Measurements from ENCODE around the gene TFDP2.
"Not testable (repeated sequence)": the region's sequence is repeated elsewhere in the genome, so short reads cannot be mapped to it uniquely, and the experiment has no call there.

TFDP2 gene

DNA sequence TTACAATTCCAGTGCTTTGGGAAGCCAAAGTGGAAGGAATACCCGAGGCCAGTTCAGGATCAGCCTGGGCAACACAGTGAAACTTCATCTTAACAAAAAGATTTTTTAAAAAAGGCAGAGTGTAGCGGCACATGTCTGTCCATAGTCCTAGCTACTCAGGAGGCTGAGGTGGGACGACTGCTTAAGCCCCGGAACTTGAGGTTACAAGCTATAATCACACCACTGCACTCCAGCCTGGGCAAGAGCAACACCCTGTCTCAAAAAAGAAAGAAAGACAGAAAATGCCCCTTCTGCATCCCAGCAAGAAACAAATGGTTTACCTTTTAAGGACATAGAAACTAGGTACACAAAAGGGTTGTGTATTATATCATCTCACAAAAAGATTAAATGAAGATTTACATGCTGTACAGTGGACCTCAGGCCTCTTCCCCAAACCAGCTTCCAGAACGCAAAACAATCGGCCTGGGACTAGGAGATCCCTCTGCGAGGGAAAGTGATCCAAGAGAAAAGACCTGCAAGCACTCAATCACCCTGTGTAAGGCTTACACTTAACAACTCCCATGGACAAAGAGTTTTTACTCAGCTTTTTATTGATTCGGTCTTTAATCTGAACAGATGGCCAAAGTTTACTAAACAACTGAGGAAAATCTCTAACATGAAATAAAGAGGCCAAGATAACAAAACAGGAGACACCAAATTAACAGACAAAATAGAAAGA lies 21.2 kb downstream of the TFDP2 start:
- DNase-seq, result no peak

DNA sequence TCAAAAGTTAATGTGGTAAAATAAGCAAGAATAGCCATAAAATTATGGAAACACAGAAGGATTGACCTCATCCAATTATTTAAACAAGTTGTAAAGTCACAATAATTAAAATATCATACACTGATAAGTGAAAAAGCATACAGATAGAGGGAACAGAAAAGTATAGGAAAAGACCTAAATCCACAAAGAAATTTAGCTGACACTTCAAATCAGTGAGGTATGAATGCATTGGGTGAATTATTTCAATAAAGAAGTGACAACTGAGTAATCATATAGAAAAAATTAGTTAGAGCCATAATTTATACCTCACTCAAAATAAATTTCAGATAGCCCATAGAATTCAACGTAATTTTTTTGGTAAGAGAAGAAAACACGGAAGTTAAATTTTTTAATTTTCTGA lies 25.1 kb downstream of the TFDP2 start:
- DNase-seq, result no peak

DNA sequence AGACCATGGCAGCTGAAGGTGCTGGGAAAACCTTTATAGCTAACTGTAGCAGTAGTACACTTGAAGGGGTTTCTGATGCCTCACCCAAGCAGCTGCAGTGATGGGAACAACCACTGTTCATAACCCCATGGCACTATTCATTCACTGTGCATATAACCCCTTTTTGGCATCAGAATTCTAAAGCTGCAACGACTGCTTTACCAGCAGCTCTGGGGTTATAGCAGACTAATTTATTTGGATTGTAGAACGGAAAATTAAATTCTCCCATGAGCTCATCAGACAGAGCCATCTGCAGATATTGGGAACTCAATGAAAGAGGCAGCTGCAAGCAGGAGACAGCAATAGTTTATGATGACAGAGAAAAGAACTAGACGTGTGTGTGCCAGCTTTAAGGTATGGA lies 28.6 kb downstream of the TFDP2 start:
- no peak for DNase-seq

DNA sequence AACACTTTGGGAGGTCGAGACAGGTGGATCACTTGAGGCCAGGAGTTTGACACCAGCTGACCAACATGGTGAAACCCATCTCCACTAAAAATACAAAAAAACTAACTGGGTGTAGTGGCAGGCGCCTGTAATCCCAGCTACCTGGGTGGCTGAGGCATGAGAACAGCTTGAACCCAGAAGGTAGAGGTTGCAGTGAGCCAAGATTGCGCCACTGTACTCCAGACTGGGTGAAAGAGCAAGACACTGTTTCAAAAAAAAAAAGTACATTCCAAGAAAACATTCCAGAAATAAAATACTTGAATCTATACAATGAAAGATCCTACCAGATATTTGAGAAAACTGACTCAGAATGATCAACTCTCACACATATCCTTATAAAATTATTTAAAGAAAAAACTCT lies 30.4 kb downstream of the TFDP2 start:
- no peak for DNase-seq

DNA sequence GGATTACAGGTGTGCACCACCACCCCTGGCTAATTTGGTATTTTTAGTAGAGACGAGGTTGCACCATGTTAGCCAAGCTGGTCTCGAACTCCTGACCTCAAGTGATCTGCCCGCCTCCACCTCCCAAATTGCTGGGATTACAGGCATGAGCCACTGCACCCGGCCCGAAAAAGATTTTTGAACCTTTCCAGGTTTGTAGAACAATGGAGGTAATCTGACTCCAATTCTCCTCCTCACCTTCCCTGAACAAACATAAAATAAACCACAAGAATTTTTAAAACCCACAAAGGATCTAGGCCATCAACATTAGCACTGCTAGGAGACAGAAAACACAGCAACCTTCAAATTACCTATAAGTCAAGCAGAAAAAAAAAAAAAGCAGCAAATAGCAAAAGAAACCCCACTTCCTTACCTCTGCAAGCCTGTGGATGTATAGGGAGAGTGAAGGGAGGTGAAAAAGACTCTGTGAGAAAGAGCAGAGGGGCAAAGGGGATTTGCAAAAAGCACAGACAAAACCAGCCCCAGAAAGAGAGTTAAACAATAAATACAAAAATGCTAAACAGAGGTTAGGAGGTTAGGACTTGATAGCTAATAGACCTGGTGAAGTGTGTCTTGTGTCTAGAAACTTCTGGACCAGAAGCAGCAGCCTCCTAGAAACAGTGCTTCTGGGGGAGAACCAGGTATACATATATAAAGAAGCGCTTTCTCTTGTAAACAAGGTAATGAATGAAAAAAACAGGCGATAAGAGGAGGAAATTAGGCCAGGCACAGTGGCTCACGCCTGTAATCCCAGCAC lies 32.1 kb downstream of the TFDP2 start:
- DNase-seq, result peak; percentile 29

DNA sequence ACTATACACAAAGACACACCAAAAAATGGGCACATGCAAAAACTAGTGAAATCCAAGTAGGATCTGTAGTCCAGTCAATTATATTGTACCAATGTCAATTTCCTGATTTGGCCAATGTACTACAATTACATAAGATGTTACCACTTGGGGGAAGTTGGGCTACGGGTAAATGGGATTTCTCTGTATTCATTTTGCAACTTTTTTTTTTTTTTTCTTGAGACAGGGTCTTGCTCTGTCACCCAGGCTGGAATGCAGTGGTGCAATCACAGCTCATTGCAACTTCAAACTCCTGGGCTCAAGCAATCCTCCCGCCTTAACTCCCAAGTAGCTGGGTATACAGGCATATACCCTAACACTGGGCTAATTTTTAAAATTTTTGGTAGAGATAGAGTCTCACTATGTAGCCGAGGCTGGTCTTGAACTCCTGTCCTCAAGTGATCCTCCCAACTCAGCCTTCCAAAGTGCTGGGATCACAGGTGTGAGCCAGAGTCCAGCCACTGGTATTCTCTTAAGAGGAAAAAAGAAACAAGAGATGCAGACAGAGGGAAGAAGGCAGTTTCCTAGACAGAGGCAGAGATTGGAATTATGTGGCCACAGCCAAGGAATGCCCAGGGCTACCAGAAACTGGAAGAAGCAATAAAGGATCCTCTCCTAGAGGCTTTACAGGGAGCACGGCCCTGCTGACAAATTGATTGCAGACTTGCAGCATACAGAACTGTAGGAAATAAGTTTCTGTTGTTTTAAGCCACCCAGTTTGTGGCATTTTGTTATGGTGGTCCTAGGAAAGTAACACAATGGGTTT lies 33.3 kb downstream of the TFDP2 start:
- DNase-seq, result no peak

DNA sequence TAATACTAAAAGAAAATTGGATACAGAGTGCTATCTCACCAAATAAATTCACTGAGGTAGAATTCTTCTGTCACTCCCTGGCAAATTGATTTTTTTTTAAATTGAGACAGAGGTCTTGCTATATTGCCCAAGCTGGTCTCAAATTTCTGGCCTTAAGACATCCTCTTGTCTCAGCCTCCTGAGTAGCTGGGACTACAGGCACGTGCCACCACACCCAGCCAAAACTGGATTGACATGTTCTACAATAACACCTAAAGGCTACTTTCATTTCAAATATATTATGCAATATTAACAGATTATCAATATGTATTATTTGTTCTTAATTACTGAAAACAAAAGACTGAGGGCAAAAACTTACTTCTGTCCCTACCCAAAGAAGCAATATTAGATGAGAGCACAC lies 36.7 kb downstream of the TFDP2 start:
- DNase-seq, result no peak

DNA sequence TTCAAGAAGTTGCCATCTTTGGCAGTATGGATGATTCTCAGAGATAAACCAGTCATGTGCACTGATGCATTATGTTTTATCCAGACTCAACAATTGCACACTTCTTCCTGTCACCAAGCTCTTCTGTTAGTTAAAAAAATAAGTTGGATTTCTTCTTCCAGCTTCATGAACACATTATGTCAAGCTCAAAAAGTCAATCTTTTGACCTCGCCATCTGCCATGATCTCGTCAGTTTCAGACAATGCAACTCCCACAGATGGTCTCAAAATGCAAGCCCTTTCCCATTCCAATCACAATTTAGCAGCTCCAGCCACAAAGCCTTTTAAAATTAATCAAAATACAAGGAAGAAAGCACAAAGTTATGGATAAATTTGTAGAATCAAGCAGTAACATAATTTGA lies 42.8 kb downstream of the TFDP2 start:
- no peak for DNase-seq

DNA sequence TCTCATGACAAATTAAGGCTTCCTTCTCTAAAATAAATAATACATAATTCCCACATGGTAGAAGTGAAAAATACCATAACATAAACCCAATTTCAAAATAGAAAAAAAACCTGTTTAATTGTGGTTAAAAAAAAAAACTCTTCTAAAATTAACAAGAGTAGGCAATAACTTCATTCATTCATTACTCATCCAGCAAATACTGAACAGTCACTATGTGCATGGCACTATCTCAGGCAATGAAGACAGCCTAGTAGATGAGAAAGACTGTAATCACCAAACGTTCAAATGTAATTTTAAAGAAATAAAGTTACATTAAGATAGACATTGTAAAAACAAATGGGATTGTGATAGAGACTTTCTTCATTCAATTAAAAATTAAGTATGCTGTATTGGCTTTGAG lies 43.4 kb downstream of the TFDP2 start:
- no peak for DNase-seq

DNA sequence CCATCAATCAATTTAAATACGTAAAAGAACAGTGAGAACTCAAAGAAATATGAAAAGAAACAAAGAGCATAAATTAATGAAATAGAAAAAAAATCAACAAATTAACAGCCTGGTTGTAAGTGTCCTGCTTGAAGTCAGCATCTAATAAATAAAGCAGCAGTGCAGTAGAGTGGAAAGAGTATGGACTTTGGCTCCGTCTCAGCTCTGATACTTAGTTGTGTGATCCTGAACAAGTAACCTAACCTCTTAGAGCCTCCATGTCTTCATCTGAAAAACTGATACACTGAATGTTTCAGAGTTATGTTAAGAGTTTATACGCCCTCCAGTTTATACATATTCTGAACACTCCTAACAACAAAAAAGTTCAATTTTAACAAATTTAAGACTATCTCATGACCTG lies 44.6 kb downstream of the TFDP2 start:
- DNase-seq, result no peak

DNA sequence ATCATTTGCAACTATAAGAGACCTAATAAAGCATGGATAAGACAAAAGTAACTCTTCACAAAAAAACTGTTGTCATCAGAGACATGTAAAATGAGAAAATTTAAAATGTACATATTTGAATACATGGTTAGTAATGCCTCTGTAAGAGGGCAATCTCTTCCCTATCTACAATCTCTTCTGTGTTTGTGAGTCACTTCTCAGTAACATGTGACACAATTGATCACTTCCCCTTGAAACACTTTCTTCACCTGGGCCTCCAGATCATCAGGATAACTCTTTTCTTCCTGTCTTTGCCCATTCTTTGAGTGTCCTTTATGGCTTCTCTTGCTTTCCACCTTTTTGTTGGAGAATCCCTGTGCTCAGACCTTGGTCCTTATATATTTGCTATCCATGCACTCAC lies 50.4 kb downstream of the TFDP2 start:
- no peak for DNase-seq

DNA sequence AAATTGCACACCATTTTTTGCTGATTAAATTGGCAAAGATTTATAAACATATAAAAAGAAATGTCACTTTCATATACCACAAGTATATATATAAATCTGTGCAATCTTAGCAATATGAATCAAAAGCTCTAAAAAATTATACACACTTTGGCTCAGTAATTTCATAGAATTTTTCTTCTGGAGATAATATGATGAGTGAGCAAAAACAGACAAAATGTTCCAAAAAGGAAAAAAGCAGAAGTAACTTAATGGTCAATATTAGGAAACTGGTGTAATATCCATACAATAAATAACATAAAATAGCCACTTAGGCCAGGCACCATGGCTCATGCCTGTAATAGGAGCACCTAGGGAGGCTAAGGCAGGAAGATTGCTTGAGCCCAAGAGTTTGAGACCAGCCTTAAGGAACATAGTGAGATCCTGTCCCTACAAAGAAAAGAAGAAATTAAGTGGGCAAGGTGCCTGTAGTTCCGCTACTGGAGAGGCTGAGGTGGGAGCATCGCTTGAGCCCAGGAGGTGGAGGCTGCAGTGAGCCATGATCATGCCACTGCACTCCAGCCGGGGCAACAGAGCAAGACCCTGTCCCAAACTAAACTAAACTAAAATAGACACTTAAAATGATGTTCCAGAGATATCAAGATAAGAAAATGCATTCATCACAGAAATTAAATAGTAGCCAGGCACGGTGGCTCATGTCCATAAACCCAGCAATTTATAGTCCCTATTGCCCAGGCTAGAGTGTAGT lies 52.1 kb downstream of the TFDP2 start:
- DNase-seq, result no peak

DNA sequence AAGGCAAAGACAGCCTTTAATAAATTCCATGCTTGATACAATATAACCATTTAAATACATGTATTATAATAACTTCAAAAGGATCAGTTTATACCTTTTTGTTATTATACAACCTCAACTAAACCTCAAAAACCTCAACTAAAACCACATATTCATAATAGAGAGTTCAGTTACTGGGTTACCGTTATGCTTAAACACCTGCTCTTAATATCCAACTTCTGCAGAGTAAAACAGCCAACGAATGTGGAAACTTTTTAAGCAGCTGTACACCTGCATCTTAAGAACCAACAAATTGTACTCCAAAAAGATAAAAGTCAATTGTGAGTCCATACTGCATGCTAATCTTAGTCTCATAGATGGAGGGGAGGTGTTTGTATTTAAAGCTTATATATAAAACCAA lies 53.5 kb downstream of the TFDP2 start:
- DNase-seq, result no peak

DNA sequence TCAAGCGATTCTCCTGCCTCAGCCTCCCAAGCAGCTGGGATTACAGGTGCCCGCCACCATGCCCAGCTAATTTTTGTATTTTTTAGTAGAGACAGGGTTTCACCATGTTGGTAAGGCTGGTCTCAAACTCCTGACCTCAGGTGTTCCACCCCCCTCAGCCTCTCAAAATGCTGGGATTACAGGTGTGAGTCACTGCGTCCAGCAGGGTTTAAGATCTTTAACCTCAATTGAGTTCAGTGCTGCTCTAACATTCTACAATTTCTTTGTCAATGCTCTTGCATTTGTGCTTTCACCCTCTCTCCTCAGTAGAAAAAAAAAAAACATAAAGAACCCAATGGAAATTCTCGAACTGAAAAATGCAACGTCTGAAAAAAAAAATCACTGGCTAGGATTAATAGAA lies 60.4 kb downstream of the TFDP2 start:
- DNase-seq, result not testable (repeated sequence)

DNA sequence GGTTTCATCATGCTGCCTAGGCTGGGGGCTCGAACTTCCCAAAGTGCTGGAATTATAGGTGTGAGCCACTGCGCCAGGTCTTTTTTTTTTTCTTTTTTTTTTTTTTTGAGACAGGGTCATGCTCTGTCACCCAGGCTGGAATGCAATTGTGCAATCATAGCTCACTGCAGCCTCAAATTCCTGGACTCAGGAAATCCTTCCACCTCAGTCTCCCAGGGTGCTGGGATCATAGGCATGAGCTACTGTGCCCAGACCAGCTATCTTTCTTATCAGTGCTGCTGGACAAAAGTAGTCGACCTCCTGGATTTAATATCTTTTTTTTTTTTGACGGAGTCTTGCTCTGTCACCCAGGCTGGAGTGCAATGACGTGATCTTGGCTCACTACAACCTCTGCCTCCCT lies 60.8 kb downstream of the TFDP2 start:
- no peak for DNase-seq

DNA sequence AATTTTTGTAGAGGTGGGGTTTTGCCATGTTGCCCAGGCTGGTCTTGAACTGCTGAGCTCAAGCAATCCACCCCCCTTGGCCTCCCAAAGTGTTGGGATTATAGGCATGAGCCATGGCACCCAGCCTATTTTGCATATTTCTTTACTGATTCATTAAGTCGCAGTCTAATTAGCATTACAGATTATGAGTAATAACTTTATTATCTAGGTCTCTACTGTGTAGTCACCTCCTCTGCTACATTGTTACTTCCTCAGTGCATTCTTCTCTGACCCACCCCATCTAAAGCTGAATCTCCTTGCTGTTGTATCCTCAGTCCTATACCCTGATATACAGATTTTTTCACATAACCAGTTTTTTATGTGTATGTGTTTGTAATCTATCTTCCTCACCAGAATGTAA lies 61.7 kb downstream of the TFDP2 start:
- DNase-seq, result no peak

DNA sequence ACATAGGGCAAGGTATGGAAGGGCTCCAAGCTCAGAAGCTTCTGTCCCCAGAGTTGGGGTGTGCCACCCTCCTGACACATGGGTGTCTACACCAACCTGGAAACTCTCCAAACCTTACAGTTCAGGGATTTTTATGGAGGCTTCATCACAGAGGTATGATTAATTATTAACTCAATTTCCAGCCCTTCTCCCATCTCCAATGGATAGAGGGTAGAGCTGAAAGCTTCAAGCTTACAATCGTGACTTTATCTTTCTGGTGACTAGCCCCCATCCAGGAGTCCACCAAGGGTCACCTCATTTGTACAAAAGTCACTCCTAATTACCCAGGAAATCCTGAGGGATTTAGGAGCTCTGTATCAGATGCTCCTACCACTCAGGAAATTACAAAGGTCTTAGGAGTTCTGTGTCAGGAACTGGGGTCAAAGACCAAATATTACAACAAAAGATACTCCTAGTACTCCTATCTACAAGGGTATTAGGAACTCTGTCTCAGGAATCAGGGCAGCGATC lies 62.7 kb downstream of the TFDP2 start:
- no peak for DNase-seq

DNA sequence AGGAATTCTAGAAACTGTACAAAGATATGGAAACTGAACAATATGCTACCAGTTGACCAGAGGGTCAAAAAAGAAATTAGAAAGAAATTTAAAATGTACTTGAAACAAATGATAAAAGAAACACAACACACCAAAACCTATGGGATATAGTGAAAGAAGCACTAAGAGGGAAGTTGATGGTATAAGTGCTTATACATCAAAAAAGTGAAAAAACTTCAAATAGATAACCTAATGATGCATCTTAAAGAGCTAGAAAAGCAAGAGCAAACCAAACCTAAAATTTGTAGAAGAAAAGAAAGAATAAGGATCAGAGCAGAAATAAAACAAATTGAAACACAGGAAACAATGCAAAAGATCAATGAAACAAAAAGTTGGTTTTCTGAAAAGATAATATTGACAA lies 68.2 kb downstream of the TFDP2 start:
- DNase-seq, result no peak

DNA sequence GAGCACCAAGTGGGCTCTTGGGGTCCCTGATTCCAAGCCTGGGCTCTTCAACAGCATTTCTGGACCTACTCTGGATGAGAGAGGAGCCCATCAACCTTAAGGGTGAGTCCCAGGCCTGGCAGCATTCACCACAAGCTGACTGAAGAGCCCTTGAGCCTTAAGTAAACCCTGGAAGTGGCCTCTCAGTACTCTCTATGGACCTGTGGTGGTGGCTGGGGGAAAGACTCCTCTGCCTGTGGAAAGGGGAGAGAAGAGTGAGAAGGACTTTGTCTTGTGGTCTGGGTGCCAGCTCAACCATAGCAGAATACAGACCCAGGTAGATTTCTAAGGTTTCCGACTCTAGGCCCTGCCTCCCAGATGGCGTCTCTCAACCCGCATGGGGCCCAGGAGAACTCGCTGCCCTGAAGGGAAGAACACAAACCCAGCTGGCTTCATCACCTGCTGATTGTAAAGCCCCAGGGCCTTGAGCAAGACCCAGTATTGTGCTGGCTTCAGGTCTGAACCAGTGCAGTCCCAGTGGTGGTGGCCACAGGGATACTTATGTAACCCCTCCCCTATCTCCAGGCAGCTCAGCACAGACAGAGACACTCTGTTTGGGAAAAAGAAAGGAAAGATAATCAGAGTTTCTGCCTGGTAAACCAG lies 71.4 kb downstream of the TFDP2 start:
- no peak for DNase-seq

DNA sequence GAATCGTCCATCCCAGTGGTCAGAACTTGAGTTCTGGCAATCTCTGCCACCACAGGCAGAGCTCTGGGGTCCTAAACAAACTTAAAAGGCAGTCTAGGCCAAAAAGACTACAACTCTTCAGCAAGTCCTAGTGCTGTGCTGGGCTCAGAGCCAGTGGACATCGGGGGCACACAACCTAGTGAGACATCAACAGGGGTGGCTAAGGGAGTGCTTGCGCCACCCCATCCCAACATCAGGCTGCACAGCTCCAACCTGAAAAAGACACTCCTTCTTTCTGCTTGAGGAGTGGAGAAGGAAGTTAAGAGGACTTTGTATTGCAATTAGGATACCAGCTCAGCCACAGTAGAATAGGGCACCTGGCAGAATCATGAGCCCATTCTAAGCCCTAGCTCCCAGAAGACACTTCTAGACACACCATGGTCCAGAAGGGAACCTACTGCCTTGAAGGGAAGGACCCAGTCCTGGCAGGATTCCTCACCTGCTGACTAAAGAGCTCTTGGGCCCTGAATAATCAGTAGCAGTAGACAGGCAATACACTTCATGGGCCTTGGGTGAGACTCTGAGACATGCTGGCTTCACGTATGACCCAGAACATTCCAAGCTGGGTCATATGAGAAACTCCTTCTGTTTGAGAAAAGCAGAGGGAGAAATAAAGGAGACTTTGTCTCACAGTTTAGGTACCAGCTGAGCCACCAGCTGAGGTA lies 72.0 kb downstream of the TFDP2 start:
- DNase-seq, result no peak

DNA sequence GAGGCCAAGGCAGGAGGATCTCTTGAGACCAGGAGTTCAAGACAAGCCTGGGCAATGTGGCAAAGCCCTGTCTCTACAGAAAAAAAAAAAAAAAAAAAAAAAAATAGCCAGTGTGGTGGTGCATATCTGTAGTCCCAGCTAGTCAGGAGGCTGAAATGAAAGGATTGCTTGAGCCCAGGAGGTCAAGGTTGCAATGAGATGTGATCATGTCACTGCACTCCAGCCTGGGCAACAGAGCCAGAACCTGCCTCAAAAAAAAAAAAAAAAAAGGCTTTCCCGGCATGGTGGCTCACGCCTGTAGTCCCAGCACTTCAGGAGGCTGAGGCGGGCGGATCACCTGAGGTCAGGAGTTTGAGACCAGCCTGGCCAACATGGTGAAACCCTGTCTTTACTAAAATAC lies 73.7 kb downstream of the TFDP2 start:
- not testable (repeated sequence) for DNase-seq

DNA sequence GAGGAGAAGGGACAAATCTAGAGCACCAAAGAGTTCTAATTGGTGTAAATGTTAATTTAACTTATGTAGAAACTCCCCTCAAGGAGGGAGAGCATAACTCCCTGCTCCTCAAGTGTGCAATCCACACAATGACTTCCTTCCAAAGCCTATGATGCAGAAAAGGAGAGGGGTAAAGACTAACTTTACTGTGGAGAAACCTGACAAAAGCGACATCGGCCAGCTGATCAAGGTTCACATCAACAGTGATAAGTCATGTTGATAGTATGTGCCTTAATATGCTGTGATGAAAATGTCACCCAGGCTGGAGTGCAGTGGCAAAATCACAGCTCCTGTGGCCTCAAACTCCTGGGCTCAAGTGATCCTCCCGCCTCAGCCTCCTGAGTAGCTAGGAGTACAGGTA lies 76.5 kb downstream of the TFDP2 start:
- no peak for DNase-seq

Data from DMS153 (cell line).